ENCODE measurements around the gene CYRIA. TPM values are rescaled to one million over a fixed set of nuclear protein-coding genes. Genes with fewer than 3 reads are reported as not detected.

Gene CYRIA
- total RNA-seq, 2 experiments from 2014 or later: 0.05 to 0.10 TPM

GRCh38 chr2:16663121-16663905 lies 2.3 kb downstream of the CYRIA start:
- peaks cover 21% of the 10 kb centered on the region for H3K4me1 Mint-ChIP-seq
- H3K27me3 Mint-ChIP-seq: peaks cover 39% of the 10 kb centered on the region
- DNase-seq: no peak
- H3K9me3 Mint-ChIP-seq: no peaks in the 10 kb centered on the region
- no peak overlapping the region for H3K27ac Mint-ChIP-seq
- no peaks in the 10 kb centered on the region for H3K36me3 Mint-ChIP-seq (ENCODE audit: low read depth)
- CTCF ChIA-PET: interaction anchor here (1.4 kb wide), 1 partner anchor 51 kb away, joined by 3 read pairs; no protein-coding TSS in a partner anchor
- H3K4me3 Mint-ChIP-seq: no peak overlapping the region
- POLR2A ChIA-PET: no interaction called here

GRCh38 chr2:16661936-16662839 lies 3.4 kb downstream of the CYRIA start:
- no peak overlapping the region for H3K4me3 Mint-ChIP-seq
- CTCF ChIA-PET: interaction anchor here (1.4 kb wide), 1 partner anchor 50 kb away, joined by 3 read pairs; no protein-coding TSS in a partner anchor
- POLR2A ChIA-PET: no interaction called here
- peaks cover 36% of the 10 kb centered on the region for H3K27me3 Mint-ChIP-seq
- H3K9me3 Mint-ChIP-seq: no peaks in the 10 kb centered on the region
- no peaks in the 10 kb centered on the region for H3K36me3 Mint-ChIP-seq (ENCODE audit: low read depth)
- no peak overlapping the region for H3K27ac Mint-ChIP-seq
- no peak for DNase-seq
- H3K4me1 Mint-ChIP-seq: peaks cover 21% of the 10 kb centered on the region

DNA sequence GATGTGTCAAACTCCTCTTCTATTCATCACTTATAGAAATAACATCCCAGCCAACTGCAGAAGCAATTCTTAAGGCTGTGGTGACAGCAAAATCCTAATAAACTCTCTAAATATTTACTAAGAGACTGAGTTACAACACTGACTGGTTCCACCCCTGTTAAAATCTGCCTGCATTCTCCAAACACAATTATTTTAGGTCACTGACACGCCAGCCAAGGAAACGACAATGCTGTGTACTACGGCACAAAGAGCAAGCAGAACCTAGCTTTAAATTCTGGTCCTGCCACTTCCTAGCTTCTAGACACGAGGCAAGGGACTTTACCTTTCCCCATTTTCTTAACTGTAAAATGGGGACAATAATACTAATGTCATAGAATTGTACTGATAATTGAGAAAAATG lies 4.1 kb downstream of the CYRIA start:
- Mint-ChIP-seq H3K9me3 (no peaks in the 10 kb centered on the region), H3K4me3 (no peak overlapping the region), H3K36me3 (ENCODE audit: low read depth) (no peaks in the 10 kb centered on the region), H3K4me1 (peaks cover 21% of the 10 kb centered on the region), H3K27me3 (peaks cover 32% of the 10 kb centered on the region), H3K27ac (no peak overlapping the region)
- no peak for DNase-seq
- POLR2A ChIA-PET: no interaction called here
- CTCF ChIA-PET: no interaction called here

- ChIA-PET CTCF (interaction anchor here (1.0 kb wide), 1 partner anchor 42 kb away, joined by 3 read pairs; no protein-coding TSS in a partner anchor), POLR2A (no interaction called here)
- H3K4me1 Mint-ChIP-seq: peaks cover 14% of the 10 kb centered on the region
- no peak overlapping the region for H3K27ac Mint-ChIP-seq
- peaks cover 25% of the 10 kb centered on the region for H3K27me3 Mint-ChIP-seq
- no peak for DNase-seq
- no peaks in the 10 kb centered on the region for H3K36me3 Mint-ChIP-seq (ENCODE audit: low read depth)
- no peak overlapping the region for H3K4me3 Mint-ChIP-seq
- H3K9me3 Mint-ChIP-seq: no peaks in the 10 kb centered on the region
Observed at GRCh38 chr2:16660556-16660955, 5.1 kb downstream of the CYRIA start.

GRCh38 chr2:16660114-16660513 lies 5.5 kb downstream of the CYRIA start:
- no peak for DNase-seq
- Mint-ChIP-seq H3K27ac (no peak overlapping the region), H3K4me1 (peaks cover 11% of the 10 kb centered on the region), H3K27me3 (peaks cover 22% of the 10 kb centered on the region), H3K36me3 (ENCODE audit: low read depth) (no peaks in the 10 kb centered on the region), H3K9me3 (no peaks in the 10 kb centered on the region), H3K4me3 (no peak overlapping the region)
- ChIA-PET POLR2A (no interaction called here), CTCF (interaction anchor here (1.0 kb wide), 1 partner anchor 41 kb away, joined by 3 read pairs; no protein-coding TSS in a partner anchor)

DNA sequence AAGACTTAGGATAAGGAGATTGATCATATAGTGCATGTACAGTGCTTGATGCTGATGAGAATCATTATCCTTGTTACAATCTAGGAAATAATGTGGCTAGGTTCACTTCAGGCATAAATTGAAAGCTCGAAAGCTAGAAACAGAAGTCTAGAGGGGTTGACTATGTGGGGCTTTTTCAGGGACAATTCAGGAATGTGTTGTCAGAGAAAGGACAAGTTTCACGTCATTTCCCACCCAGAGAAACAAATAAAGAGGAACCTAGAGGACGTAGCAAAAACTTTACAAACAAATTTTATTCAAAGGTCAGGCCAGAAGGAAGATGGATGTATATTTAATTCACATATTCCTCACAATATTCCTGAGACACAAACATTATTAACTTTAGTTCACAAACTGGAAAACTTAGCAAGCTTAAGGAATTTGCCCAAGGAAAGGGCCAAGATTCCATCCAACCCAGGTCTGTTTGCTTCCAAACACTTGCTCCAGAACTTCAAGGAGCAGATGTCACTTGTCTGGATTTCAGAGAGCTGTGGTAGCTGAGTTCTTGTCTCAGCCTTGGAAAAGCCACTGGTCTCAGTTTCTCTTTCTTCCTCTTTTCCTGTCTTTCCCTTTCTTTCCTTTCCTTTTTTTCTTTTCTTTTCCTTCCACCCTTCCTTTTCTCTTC lies 7.4 kb downstream of the CYRIA start:
- Mint-ChIP-seq H3K27me3 (peaks cover 7% of the 10 kb centered on the region), H3K9me3 (no peaks in the 10 kb centered on the region), H3K36me3 (ENCODE audit: low read depth) (no peaks in the 10 kb centered on the region), H3K4me3 (no peak overlapping the region), H3K4me1 (no peaks in the 10 kb centered on the region), H3K27ac (no peak overlapping the region)
- DNase-seq: no peak
- ChIA-PET POLR2A (no interaction called here), CTCF (no interaction called here)

DNA sequence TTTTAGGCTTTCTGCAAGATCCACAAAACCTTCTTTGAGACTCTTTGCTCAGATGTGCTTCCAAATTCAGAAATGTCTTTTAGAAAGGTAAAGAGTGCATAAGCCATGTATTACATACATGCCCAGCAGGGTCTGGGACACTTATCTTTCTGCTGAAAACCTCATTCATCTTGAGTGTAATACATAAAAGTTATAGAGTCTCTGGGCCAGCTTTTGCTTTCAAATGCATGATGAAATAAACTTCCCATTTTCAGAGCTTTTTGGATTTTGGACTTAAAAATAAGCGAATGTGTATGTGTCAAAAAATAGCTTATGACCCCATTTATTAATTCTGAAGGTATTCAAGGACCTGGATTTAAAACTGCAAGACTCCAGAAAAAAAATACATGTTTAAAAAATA lies 8.0 kb downstream of the CYRIA start:
- POLR2A ChIA-PET: no interaction called here
- Mint-ChIP-seq H3K27me3 (peaks cover 4% of the 10 kb centered on the region), H3K36me3 (ENCODE audit: low read depth) (no peaks in the 10 kb centered on the region), H3K9me3 (no peaks in the 10 kb centered on the region), H3K4me3 (no peak overlapping the region), H3K27ac (no peak overlapping the region), H3K4me1 (no peaks in the 10 kb centered on the region)
- no peak for DNase-seq
- CTCF ChIA-PET: no interaction called here

GRCh38 chr2:16656784-16657391 lies 8.7 kb downstream of the CYRIA start:
- CTCF ChIA-PET: no interaction called here
- no peaks in the 10 kb centered on the region for H3K36me3 Mint-ChIP-seq (ENCODE audit: low read depth)
- no peaks in the 10 kb centered on the region for H3K4me1 Mint-ChIP-seq
- no peak overlapping the region for H3K4me3 Mint-ChIP-seq
- H3K27me3 Mint-ChIP-seq: peaks cover 4% of the 10 kb centered on the region
- POLR2A ChIA-PET: no interaction called here
- DNase-seq: no peak
- no peak overlapping the region for H3K27ac Mint-ChIP-seq
- H3K9me3 Mint-ChIP-seq: no peaks in the 10 kb centered on the region

GRCh38 chr2:16655905-16656642 lies 9.6 kb downstream of the CYRIA start:
- Mint-ChIP-seq H3K27ac (no peak overlapping the region), H3K36me3 (ENCODE audit: low read depth) (no peaks in the 10 kb centered on the region), H3K4me3 (no peak overlapping the region), H3K9me3 (no peaks in the 10 kb centered on the region), H3K27me3 (peaks cover 3% of the 10 kb centered on the region), H3K4me1 (no peaks in the 10 kb centered on the region)
- ChIA-PET POLR2A (no interaction called here), CTCF (no interaction called here)
- no peak for DNase-seq

DNA sequence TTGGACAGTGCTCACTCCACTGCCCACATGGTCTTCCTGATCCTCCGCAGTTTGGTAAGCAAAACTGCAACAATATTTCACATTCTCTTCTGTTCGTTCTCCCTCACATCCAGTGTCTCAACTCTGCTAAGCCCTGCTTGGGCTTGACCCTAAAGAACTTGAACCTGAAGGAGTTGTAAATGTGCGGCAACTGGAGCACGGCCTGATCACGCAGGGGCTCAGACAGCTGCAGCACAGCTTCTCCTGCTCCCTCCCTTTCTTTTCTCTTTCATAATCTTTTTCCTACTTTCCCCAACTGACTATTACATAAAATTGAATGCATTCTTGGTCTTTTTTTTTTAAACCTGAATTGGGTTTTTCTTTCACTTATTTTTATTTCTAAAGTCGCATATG lies 10.2 kb downstream of the CYRIA start:
- no peaks in the 10 kb centered on the region for H3K9me3 Mint-ChIP-seq
- H3K36me3 Mint-ChIP-seq (ENCODE audit: low read depth): no peaks in the 10 kb centered on the region
- H3K27me3 Mint-ChIP-seq: peaks cover 3% of the 10 kb centered on the region
- POLR2A ChIA-PET: no interaction called here
- CTCF ChIA-PET: no interaction called here
- DNase-seq: no peak
- H3K4me3 Mint-ChIP-seq: no peak overlapping the region
- H3K4me1 Mint-ChIP-seq: peaks cover 2% of the 10 kb centered on the region
- H3K27ac Mint-ChIP-seq: no peak overlapping the region

- Mint-ChIP-seq H3K4me1 (peaks cover 2% of the 10 kb centered on the region), H3K27ac (no peak overlapping the region), H3K9me3 (no peaks in the 10 kb centered on the region), H3K36me3 (ENCODE audit: low read depth) (no peaks in the 10 kb centered on the region), H3K27me3 (peaks cover 3% of the 10 kb centered on the region), H3K4me3 (no peak overlapping the region)
- ChIA-PET CTCF (no interaction called here), POLR2A (no interaction called here)
- DNase-seq: no peak
Observed at GRCh38 chr2:16654833-16655444, 10.7 kb downstream of the CYRIA start.

- Mint-ChIP-seq H3K4me1 (peaks cover 2% of the 10 kb centered on the region), H3K36me3 (ENCODE audit: low read depth) (no peaks in the 10 kb centered on the region), H3K9me3 (no peaks in the 10 kb centered on the region), H3K27ac (no peak overlapping the region), H3K4me3 (no peak overlapping the region), H3K27me3 (peaks cover 3% of the 10 kb centered on the region)
- ChIA-PET CTCF (no interaction called here), POLR2A (no interaction called here)
- no peak for DNase-seq
Observed at GRCh38 chr2:16653799-16654198, 11.8 kb downstream of the CYRIA start.
